IPS-NIHi7 (cell line): ENCODE measurements around the gene SERPINA10.
"Not testable (repeated sequence)": the region's sequence is repeated elsewhere in the genome, so short reads cannot be mapped to it uniquely, and the experiment has no call there.

ENCODE experiments used
- DNase-seq: peaks from one replicate; pipeline ENCODE4 v3.0.0; 2012; ENCODE audit warnings: mixed read lengths; ENCODE audit errors: extremely low spot score

Gene SERPINA10

GRCh38 chr14:94284221-94284620 is 8.8 kb downstream of the SERPINA10 start:
- DNase-seq = no peak

DNA sequence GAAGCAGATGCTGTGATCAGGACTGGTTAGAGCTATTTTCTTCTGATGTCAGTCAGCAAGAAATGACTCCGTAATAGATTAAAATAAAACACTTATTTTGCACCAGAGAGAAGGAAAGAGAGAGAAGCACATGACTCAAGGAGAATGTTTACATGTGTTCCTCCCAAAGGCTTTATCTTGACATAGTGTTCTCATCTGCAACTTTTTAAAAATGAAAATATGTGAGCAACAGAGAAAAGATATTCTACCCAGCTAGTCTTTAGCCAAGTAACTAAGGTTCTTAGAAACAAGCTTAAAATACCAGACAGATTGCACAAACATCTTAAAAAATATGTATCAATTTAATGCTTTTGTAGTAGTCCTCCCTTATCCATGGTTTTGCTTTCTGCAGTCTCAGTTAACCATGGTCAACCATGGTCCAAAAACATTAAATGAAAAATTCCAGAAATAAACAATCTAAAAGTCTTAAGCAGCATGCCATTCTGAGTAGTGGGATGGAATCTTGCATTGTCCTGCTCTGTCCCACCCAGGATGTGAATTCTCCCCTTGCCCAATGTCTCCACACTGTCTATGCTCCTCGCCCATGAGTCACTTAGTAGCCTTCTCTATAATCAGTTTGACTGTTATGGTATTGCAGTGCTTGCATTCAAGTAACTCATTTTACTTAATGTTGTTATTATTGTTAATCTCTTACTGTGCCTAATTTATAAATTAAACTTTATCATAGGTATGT is 9.9 kb downstream of the SERPINA10 start:
- no peak for DNase-seq

- no peak for DNase-seq
Observed at GRCh38 chr14:94278731-94279130, 14.3 kb downstream of the SERPINA10 start.

DNA sequence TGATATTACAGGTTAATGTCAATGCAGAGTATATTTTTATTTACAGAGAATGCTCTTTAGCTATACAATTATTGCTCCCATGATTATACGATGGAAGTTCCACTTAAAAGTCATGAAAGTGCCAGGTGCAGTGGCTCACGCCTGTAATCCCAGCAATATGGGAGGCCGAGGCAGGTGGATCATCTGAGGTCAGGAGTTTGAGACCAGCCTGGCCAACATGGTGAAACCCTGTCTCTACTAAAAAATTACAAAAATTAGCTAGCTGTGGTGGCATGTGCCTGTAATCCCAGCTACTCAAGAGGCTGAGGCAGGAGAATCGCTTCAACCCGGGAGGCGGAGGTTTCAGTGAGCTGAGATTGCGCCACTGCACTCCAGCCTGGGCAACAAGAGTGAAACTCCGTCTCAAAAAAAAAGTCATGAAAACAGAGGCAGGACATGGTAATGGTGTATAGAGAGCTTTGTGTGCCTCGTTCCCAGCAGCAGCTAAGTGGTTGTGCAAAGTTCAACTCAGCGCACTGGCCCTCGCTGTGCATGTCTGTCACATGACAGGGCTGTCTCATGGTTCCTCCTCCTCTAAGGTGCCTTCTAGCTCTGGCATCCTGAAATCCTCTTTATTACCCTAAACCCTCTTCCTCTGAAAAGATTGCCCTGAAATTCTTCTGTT is 16.0 kb downstream of the SERPINA10 start:
- not testable (repeated sequence) for DNase-seq

DNA sequence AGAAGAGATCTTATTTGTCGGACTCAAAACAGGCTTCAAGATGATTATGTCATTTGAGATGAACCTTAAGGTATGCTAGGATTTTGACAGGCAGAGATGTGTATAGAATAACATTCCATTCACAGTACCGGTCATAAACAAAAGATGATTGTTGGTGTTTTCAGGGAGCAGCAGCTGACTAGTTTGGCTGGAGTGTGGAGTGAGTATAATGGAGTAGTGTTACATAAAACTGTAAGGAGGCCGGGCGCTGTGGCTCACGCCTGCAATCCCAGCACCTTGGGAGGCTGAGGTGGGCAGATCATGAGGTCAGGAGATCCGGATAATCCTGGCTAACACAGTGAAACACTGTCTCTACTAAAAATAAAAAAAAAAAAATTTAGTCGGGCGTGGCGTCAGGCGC is 23.9 kb downstream of the SERPINA10 start:
- no peak for DNase-seq

DNA sequence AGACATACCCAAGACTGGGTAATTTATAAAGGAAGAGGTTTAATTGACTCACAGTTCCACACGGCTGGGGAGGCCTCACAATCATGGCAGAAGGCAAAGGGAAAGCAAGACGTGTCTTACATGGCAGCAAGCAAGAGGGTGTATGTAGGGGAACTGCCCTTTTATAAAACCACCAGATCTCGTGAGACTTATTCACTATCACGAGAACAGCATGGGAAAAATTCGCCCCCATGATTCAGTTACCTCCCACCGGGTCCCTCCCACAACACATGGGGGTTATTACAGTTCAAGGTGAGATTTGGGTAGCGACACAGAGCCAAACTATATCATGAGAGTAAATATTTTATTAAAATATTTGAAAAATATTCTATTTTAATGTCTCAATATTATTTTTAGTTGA is 24.5 kb downstream of the SERPINA10 start:
- DNase-seq = not testable (repeated sequence)

GRCh38 chr14:94267352-94267751 is 25.7 kb downstream of the SERPINA10 start:
- DNase-seq = no peak

GRCh38 chr14:94264195-94264594 is 28.9 kb downstream of the SERPINA10 start:
- DNase-seq = not testable (repeated sequence)

DNA sequence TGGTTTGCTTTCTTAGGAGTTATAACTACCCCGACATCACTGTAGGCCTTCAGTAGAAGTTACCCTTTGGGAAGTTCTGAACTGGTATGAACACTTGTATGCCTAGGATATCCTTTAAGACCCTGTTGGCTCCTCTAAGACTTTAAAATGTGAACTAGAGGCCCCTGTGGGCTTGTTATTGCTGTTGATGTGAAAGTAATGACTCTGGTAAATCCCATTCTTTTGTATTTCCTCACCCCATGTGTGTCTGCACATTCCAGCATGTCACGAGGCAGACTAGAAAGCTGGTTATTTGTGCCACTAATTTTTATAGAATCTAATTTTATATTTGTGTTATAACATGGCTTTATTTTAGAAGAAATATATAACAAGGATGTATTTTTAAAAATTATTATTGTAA is 48.9 kb downstream of the SERPINA10 start:
- DNase-seq = no peak

DNA sequence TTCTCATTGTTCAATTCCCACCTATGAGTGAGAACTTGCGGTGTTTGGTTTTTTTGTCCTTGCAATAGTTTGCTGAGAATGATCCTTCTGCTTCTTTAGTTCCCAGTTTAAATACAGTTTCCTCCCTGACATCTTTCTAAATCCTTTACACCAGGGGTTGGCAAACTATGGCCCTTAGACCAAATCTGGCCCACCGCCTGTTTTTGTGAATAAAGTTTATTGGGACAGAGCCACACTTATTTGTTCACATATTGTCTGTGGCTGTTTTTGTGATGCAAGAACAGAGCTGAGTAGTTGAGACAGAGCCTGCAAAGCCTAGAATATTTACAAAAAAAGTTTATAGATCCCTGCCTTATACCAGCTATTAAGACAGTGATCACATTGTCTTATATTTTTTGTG is 53.7 kb downstream of the SERPINA10 start:
- no peak for DNase-seq

DNA sequence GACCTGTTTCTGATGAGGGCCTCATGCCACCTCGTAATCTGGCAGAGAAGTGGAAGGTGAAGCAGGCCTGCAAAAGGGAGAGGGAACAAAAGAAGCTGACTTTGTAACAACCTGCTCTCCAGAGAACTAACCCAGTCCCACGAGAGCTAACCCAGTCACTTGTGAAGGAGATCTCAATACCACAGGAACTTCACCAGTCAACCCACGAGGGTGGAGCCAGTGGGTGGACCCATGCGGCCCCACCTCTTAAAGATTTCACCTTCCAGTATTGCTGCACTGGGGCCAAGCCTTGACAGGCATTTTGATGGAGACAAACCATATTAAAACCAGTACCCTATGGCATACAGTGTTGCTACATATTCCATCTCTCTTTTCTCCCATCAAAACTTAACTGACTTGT is 55.1 kb downstream of the SERPINA10 start:
- DNase-seq = no peak

DNA sequence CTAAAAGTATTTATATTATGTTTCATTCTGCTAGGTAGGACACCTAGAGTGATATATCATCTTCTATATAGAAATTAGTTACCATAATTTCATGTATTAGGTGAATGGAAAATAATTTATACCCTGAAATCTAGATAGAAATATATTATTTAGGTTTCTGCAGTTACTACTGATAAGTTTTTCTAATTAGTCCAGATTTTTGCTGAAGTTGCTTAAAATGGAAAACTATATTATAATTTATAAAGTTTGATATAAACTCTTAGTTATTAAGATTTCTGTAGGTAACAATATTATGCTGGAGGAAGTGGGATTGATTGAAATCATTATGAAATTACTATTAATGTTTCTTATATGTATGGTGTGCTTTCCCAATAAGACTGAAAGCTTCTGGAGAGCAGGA is 56.0 kb downstream of the SERPINA10 start:
- DNase-seq = no peak
